ENCODE results near the gene PRKCSH. TPM values are rescaled to one million over a fixed set of nuclear protein-coding genes. Genes with fewer than 3 reads are reported as not detected.
"Not testable (repeated sequence)": the region's sequence is repeated elsewhere in the genome, so short reads cannot be mapped to it uniquely, and the experiment has no call there.

PRKCSH gene
- total RNA-seq, 1 experiment from 2014 or later = 431 TPM

DNA sequence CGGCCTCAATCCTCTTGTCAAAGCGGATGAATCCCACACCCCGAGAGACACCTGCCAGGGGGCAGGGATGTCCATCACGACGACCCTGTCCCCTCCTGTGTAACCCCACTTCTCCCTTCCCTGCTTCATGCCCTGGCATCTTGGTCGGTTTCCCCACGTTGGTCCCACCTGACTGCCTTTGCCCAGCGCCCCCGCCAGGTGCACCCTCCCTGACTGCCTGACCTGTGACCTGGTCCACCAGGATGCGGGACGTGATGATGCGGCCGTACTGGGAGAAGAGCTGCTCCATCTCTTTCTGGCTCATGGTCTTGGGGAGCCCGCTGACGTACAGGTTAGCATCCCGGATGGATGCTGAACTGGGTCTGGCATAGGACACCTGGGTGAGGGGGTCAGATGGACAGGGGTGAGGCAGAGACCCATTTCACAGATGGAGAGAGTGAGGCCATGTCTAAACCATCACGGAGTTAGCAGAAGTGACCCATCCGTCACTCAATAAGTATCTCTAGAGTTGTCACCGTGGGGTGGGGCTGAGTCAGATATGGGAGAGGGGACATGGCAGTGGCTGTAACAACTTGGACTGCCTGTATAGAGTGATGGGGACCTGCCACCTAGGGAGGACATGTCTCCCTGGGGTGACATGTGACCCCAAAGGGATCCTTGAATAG is 22.9 kb downstream of the PRKCSH start:
- no peak overlapping the region for H3K18ac ChIP-seq (ENCODE audit: insufficient read length, low read depth, low read length)
- Mint-ChIP-seq H3K4me3 (no peak overlapping the region), H3K9me3 (no peaks in the 10 kb centered on the region; a peak in 1 of 5 replicates), H3K4me1 (peaks cover 7 to 23% of the 10 kb centered on the region in 2 experiments), H3K36me3 (ENCODE audit: insufficient read depth in 1 of 3, low read depth in 3 of 3) (no peaks in the 10 kb centered on the region), H3K27me3 (ENCODE audit: low read depth) (peaks cover 4% of the 10 kb centered on the region; the same call in 1 of the 2 replicates), H3K27ac (no peak overlapping the region; a peak in 2 of 7 replicates)
- H3K9me3 ChIP-seq (ENCODE audit: control insufficient read depth, low read depth, low read length) = no peaks in the 10 kb centered on the region
- H2BK5ac ChIP-seq (ENCODE audit: insufficient read length, low read length) = no peak overlapping the region
- no peak overlapping the region for H4K8ac ChIP-seq (replicated peaks; ENCODE audit: insufficient read length, low read depth, low read length)
- no peak for TF ChIP-seq CTCF (conservative IDR thresholded peaks at IDR 0.05)
- no peak overlapping the region for H3K4ac ChIP-seq (ENCODE audit: low read depth, low read length)
- H4K91ac ChIP-seq (ENCODE audit: insufficient read length, low read depth, low read length) = no peak overlapping the region
- no peak overlapping the region for H3K56ac ChIP-seq (ENCODE audit: insufficient read length, low read depth, low read length)
- no peak overlapping the region for H2AK5ac ChIP-seq (ENCODE audit: insufficient read length, low read length)
- no peak overlapping the region for H2BK12ac ChIP-seq (ENCODE audit: insufficient read length, low read depth, low read length)
- no peak overlapping the region for H4K5ac ChIP-seq (ENCODE audit: insufficient read length, low read depth, low read length)
- no peaks in the 10 kb centered on the region for H3K4me1 ChIP-seq (ENCODE audit: insufficient read depth, low read length)
- H3K23ac ChIP-seq (ENCODE audit: insufficient read length, low read depth, low read length) = no peak overlapping the region
- WGBS (ENCODE audit: extremely low coverage, insufficient read length, low lambda C conversion rate) = no CpG with 5 or more reads among the region's 19 CpGs
- H3K79me1 ChIP-seq (ENCODE audit: insufficient read depth, low read depth, low read length, poor library complexity, severe bottlenecking) = no peaks in the 10 kb centered on the region
- DNase-seq = no peak
- H3T11ph ChIP-seq (ENCODE audit: low read length) = no peak overlapping the region
- no peak overlapping the region for H2BK15ac ChIP-seq (ENCODE audit: low read depth, low read length)
- H3K27ac ChIP-seq (ENCODE audit: insufficient read length, low read depth, low read length) = no peak overlapping the region
- H3K4me2 ChIP-seq (ENCODE audit: insufficient read depth, insufficient read length, low read length) = no peak overlapping the region
- H4K20me1 ChIP-seq (ENCODE audit: control insufficient read depth, insufficient read depth, insufficient read length) = no peaks in the 10 kb centered on the region
- H2BK20ac ChIP-seq (ENCODE audit: low read depth, low read length, poor library complexity, severe bottlenecking) = no peak overlapping the region
- H3K23me2 ChIP-seq (ENCODE audit: insufficient read length, low read depth, low read length, poor library complexity, severe bottlenecking) = no peaks in the 10 kb centered on the region
- no peaks in the 10 kb centered on the region for H3K27me3 ChIP-seq (ENCODE audit: insufficient read depth, low read length)
- H2AFZ ChIP-seq (ENCODE audit: low read length) = no peak overlapping the region
- no peak overlapping the region for H3K14ac ChIP-seq (ENCODE audit: insufficient read depth, low read length)
- no peaks in the 10 kb centered on the region for H3K79me2 ChIP-seq (ENCODE audit: insufficient read depth, low read length)
- H3K9ac ChIP-seq (ENCODE audit: extremely low read depth, insufficient read length, low read length) = no peak overlapping the region
- no peak overlapping the region for H2BK120ac ChIP-seq (ENCODE audit: low read depth, low read length, poor library complexity, severe bottlenecking)

GRCh38 chr19:11458912-11459311 is 23.5 kb downstream of the PRKCSH start:
- H3K18ac ChIP-seq (ENCODE audit: insufficient read length, low read depth, low read length); H2AFZ ChIP-seq (ENCODE audit: low read length); H3K79me2 ChIP-seq (ENCODE audit: insufficient read depth, low read length); H3K27me3 ChIP-seq (ENCODE audit: insufficient read depth, low read length); H2BK12ac ChIP-seq (ENCODE audit: insufficient read length, low read depth, low read length); H2BK20ac ChIP-seq (ENCODE audit: low read depth, low read length, poor library complexity, severe bottlenecking); H3K23ac ChIP-seq (ENCODE audit: insufficient read length, low read depth, low read length); H4K5ac ChIP-seq (ENCODE audit: insufficient read length, low read depth, low read length); H3K27ac Mint-ChIP-seq; H2BK15ac ChIP-seq (ENCODE audit: low read depth, low read length); H3K4ac ChIP-seq (ENCODE audit: low read depth, low read length); H3T11ph ChIP-seq (ENCODE audit: low read length); H3K56ac ChIP-seq (ENCODE audit: insufficient read length, low read depth, low read length); H3K9me3 ChIP-seq (ENCODE audit: control insufficient read depth, low read depth, low read length); H3K4me3 Mint-ChIP-seq; H4K20me1 ChIP-seq (ENCODE audit: control insufficient read depth, insufficient read depth, insufficient read length); H3K9ac ChIP-seq (ENCODE audit: extremely low read depth, insufficient read length, low read length); H3K79me1 ChIP-seq (ENCODE audit: insufficient read depth, low read depth, low read length, poor library complexity, severe bottlenecking); H4K8ac ChIP-seq (replicated peaks; ENCODE audit: insufficient read length, low read depth, low read length); H2BK5ac ChIP-seq (ENCODE audit: insufficient read length, low read length); H3K4me1 ChIP-seq (ENCODE audit: insufficient read depth, low read length); DNase-seq; H3K9me3 Mint-ChIP-seq; H4K91ac ChIP-seq (ENCODE audit: insufficient read length, low read depth, low read length); H3K14ac ChIP-seq (ENCODE audit: insufficient read depth, low read length); H3K27ac ChIP-seq (ENCODE audit: insufficient read length, low read depth, low read length); H2AK5ac ChIP-seq (ENCODE audit: insufficient read length, low read length); H2BK120ac ChIP-seq (ENCODE audit: low read depth, low read length, poor library complexity, severe bottlenecking); H3K23me2 ChIP-seq (ENCODE audit: insufficient read length, low read depth, low read length, poor library complexity, severe bottlenecking); H3K36me3 Mint-ChIP-seq (ENCODE audit: insufficient read depth in 1 of 3, low read depth in 3 of 3); H3K27me3 Mint-ChIP-seq (ENCODE audit: low read depth); H3K4me2 ChIP-seq (ENCODE audit: insufficient read depth, insufficient read length, low read length): not testable (repeated sequence)
- WGBS (ENCODE audit: extremely low coverage, insufficient read length, low lambda C conversion rate) = no CpG with 5 or more reads among the region's 11 CpGs
- peaks cover 5 to 19% of the 10 kb centered on the region in 2 experiments; a peak in 3 of 4 replicates for H3K4me1 Mint-ChIP-seq

All from H9 (cell line).